A673 (cell line): Measurements from ENCODE around the gene RPTOR.

Source experiments
- EZH2 ChIP-seq: fragments of 200-600 bp; sonication (generic); IDR thresholded peaks from 2 replicates; pipeline ENCODE4 v1.6.1; 2017; ENCODE audit warnings: borderline replicate concordance, low read depth, mild to moderate bottlenecking, mixed read lengths, antibody characterized with exemption, low read length; ENCODE audit not compliant: poor library complexity, severe bottlenecking
- TF ChIP-seq, protein P1 (sequence below): fragments of 300-800, 200-600 bp; sonication (generic); conservative IDR thresholded peaks from 2 replicates; pipeline ENCODE4 v1.5.1; 2017; ENCODE audit warnings: low read depth, mild to moderate bottlenecking, antibody characterized with exemption, low read length, moderate library complexity, mixed read lengths

GRCh38 chr17:81013642-81014041 is 469.0 kb downstream of the RPTOR start:
- TF ChIP-seq, protein P1, sequence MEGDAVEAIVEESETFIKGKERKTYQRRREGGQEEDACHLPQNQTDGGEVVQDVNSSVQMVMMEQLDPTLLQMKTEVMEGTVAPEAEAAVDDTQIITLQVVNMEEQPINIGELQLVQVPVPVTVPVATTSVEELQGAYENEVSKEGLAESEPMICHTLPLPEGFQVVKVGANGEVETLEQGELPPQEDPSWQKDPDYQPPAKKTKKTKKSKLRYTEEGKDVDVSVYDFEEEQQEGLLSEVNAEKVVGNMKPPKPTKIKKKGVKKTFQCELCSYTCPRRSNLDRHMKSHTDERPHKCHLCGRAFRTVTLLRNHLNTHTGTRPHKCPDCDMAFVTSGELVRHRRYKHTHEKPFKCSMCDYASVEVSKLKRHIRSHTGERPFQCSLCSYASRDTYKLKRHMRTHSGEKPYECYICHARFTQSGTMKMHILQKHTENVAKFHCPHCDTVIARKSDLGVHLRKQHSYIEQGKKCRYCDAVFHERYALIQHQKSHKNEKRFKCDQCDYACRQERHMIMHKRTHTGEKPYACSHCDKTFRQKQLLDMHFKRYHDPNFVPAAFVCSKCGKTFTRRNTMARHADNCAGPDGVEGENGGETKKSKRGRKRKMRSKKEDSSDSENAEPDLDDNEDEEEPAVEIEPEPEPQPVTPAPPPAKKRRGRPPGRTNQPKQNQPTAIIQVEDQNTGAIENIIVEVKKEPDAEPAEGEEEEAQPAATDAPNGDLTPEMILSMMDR: no peak
- TF ChIP-seq EZH2: no peak
